T1000 (cell line): ENCODE data around the gene NFIB.

Source experiments
- DNase-seq: peaks from one replicate; lab custom pipeline; 2025; ENCODE audit warnings: mixed read lengths; lab: John Stamatoyannopoulos, UW

The NFIB gene

DNA sequence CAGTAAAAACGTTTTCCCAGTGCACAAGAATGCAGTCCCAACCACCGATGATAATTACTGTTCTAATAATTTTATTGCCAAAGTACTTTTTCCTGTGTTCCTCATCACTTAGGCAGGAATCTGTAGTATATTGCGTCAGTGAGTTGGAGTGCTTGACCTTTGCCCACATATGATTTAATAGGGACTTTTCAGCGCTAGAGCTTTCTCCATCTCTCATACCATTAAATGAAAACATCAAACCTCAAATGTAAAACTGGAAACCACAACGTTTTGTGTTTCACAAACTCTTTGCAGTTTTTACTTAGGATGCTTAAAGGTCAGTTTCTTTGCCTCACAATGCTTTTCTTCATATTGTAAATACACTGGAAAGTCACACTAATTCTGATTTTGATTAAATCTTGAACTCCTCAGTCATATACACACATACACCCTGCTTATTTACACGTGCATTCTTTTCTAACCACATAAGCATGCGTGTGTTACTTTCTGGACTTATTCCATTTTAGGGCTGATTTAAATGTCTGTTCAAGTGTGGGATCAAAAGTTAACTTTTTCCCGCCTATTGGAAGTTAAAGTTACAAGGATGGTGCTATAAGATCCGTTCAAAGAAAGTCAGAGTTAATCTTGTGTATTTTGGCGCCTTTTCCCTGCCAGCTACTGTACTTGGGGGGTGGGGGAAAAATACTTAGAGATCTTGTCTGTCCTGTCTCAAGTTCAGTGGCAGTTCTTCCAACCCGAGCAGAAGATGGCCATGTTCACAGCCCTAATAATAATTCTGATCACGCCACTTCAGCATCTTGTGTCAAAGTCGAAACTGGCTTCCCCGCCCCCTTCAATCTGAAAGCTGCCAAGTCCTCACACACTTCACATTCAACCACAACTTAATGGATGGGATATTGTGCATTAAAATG, 6.6 kb upstream of the NFIB start:
- DNase-seq = peak; percentile 14

DNA sequence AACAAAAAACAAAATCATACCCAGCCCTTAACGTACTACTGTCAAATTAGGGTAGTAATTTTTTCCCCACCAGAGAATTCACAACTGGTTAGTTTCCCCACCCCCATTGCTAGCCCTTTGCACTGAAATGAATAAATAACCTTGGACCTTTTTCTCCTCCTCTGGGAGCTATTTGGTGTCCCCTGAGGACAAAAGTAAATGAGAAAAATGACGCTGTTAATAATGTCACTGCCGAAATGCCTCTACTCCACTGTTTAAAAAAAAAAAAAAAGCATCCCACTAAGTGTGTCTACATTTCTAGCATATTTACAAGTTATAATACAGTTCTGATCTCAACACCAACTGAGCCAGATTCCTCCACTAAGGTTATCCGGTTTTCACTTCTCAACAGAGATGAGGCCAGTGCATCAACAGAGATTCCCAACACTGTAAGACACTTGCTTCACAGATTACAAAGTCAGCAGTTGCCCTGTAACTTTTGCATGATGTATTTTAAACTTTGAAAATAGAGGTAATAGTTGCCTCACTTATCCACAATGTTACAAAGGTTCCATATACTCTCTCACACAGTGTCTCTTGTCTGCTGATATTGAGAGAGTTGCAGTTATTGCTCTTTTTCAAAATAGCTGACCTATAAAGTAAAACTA, 5.1 kb upstream of the NFIB start:
- no peak for DNase-seq

DNA sequence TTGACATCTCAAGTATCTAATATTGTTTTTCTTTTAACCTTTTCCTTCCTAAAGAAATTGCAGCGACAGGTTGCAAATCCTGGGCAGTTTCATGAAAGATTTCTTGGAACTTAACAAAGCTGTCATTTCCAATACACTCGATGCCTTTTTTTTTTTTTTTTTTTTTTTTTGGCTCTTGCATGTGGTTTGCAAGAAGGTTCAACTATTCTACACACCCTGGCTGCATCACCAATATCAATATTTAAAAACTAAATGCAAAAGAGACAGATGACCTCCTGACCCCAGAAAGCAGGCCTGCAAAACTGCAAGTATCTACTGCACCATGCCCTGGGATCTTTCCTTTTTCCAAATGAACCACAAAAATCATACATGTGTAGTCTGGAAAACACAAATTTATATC, 4.4 kb upstream of the NFIB start:
- no peak for DNase-seq

DNA sequence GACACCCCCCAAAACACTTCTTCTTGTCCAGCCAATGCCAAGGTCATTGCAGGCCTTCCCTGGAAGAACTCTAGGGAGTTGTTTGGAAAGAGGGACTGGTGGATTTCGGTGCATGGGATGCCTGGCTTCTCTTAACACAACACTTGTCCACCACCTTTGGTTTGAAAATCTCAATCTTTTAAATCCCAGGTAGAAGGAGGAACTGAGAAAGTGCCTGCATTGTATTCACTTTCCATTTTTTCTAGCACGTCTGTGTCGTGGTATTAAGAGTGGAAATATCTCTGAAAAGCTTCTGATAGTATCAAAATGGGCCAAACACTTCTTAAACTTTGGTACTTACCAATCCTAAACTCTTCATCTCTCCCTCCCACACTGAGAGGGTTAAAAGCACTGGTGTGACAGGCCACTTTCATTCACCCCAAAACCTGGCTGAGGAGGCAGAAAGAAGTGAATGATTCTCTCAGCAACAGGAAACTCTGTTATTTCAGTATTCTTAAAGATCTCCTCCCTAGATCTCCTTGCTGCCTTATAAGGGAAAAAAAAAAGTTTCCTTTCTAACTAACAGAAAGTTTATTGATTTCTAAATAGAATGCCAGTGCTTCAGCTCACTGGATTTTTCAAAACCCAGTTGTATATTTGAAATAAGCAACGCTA, 3.9 kb upstream of the NFIB start:
- no peak for DNase-seq

- no peak for DNase-seq
Observed at GRCh38 chr9:14316602-14317300, 2.8 kb upstream of the NFIB start.

- DNase-seq = no peak
Observed at GRCh38 chr9:14315875-14316601, 2.1 kb upstream of the NFIB start.

GRCh38 chr9:14314929-14315874, 1.3 kb upstream of the NFIB start:
- no peak for DNase-seq

DNA sequence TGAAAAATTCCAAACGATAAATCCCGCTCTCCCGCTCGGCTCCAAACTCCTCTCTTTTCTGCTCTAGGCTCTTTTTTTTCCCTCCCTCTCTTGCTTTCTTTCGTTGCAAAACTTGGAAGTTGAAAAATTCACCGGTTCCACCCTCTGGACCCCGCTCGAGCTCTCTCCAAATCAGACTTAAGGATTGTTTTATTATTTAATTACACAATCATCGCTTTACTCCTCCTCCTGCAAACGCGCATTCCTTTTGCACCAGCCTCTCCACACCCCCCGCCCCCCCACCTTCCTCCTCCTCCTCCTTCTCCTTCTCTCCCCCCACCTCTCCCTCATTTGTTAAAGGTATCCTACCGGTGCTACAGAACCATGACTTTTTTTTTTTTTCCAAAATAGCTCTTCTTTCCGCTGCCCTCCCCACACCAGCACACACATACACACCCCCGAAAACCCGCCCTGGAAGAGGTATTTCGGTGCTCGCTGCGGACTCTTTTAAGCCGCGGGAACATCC, 535 bp upstream of the NFIB start:
- DNase-seq = peak; percentile 38

GRCh38 chr9:14313378-14313940, 482 bp downstream of the NFIB start:
- DNase-seq = no peak

DNA sequence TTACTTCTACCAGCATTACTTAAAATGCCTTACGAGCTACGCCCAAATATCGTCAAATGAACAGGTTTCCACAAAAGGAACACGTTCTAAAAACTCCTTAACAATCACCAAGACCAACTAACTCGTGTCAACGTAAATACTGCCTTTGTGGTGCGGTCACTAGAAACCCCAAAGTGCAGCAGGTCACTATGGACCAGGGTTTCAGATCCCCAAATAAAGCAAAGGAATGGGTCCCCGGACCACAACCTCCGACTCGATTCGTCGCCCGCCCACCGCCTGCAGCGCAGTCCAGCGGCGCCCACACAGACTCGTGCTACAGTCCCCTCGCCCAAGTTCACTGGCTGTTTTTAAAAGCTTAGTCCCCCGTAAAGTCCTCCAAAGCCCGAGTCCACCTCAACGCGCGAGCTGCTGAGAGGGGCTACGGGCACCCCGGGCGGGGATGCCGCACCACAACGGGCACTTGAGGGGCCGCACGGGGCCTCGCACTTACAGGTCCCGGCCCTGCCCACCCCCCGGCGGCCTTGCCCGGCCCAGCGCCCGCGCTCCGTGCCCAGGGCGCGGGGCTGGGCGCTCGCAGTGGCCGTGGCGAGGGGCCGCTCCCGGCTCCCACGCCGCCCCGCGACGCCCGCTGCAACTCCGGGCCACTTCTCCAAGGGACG, 1.1 kb downstream of the NFIB start:
- DNase-seq = no peak

GRCh38 chr9:14311956-14312685, 1.8 kb downstream of the NFIB start:
- no peak for DNase-seq

- no peak for DNase-seq
Observed at GRCh38 chr9:14311171-14311949, 2.6 kb downstream of the NFIB start.

- no peak for DNase-seq
Observed at GRCh38 chr9:14310311-14310710, 3.6 kb downstream of the NFIB start.

DNA sequence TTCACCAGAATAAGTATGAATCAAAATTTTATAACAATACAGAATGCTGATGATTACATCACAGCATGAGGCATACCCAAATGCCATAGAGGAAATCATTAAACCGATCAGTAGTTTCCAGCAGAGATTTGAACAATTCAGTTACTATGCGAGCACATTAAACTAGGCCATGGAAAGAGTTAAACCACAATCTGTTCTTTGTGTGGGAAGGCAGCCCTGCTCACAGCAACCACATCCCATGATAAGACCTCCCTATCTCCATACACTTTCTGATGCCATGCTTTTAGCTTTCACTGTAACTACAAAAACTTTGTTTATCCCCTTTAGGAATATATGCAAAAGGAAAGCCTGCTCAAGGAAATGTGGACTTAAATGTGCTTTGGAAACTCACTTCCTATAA, 4.5 kb downstream of the NFIB start:
- no peak for DNase-seq

DNA sequence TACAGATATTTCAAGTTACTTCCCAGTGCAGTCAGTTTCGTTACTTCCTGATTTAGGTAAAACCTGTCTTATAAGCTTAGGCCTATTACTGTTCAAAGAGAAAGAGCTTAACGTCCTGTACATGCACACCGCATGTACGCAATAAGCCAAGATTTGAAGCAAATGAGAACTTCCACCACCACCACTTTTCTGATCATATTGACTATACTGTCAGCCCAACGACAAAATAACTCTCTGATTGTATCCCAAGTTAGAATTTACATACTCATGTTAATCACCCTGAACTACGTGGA, 5.1 kb downstream of the NFIB start:
- DNase-seq = no peak

DNA sequence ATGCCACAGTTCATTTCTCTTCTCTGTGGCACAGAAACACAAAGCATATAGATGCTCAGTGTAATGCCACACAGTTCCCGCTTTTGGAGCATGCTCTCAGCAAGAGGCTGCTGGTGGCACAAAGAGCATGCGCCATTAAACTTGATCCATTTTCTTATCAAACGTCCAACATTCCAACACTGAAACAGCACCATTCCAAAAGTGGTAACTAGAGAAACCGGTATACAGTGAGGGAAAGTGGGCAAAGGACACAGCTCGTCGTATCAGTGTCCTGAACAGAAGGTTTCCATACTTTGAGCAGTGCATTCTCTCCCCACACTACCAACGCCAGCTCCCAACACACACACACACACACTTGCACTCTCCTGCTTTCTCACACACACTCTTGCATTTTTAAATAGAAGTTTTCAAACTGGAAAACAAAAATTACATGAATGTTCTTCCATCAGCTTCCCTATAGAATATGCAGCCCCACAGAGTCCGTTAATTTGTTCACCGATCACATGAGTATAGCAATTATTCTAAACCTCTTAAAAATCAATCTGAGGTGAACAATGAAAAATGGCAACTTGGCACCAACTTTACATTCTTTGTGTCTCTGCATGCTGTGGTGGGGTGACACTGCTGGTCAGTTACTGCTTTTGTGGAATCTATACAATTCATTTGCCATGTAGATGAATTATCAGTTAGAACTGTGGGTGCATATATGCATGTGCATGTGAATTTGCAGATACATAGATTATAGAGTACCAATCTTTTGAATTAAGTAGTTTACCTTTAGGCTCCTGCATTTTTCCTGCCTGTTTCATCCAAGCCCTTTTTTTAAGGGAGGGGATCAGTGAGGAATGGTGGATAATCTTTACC, 5.7 kb downstream of the NFIB start:
- no peak for DNase-seq
